Nephron progenitor cell (in vitro differentiated cells): ENCODE results near the gene PITPNM2.
A peak's percentile ranks its signal among the peaks of the same experiment; 100 is the strongest.

ENCODE experiments used
- DNase-seq: peaks from one replicate; pipeline ENCODE4 v3.0.0; 2021
- H3K27ac Mint-ChIP-seq: 2 replicates; pipeline ENCODE4 v1.8.0; 2021; ENCODE audit warnings: mild to moderate bottlenecking, moderate library complexity, mixed read lengths
- H3K27me3 Mint-ChIP-seq: 2 replicates; pipeline ENCODE4 v1.8.0; 2021; ENCODE audit warnings: mild to moderate bottlenecking, low read depth, mixed read lengths; ENCODE audit not compliant: poor library complexity
- H3K36me3 Mint-ChIP-seq: 2 replicates; pipeline ENCODE4 v1.8.0; 2021; ENCODE audit warnings: low read depth, mixed read lengths
- H3K4me1 Mint-ChIP-seq: 2 replicates; pipeline ENCODE4 v1.8.0; 2021; ENCODE audit warnings: mixed read lengths
- H3K4me3 Mint-ChIP-seq: 2 replicates; pipeline ENCODE4 v1.8.0; 2021; ENCODE audit warnings: mild to moderate bottlenecking, moderate library complexity, mixed read lengths
- H3K9me3 Mint-ChIP-seq: 2 replicates; pipeline ENCODE4 v1.8.0; 2021; ENCODE audit warnings: mild to moderate bottlenecking, moderate library complexity, mixed read lengths
- TF ChIP-seq, protein P1 (sequence below): fragments of 200-600 bp; sonication (generic); IDR thresholded peaks from 2 replicates; pipeline ENCODE4 v1.5.0; 2021; ENCODE audit warnings: antibody characterized with exemption

The PITPNM2 gene

DNA sequence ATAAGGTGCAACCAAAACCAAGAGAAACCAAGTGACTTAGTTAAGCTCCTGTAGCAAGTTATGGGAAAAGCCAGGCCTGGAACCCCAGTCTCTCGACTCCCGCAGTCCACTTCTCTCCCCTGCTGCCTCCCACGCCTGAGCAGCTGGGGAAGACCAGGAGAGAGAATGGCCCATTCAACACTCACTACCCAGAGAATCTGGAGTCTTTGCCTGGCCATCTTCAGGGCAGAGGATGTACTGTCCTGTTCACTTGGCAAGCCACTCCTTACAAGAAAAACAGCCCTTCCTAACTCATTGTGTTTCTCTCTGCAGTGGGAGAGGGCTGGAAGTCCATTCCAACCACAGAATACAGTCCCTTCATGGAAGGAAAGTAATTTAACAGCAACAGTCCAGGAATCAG lies 1.8 kb downstream of the PITPNM2 start:
- Mint-ChIP-seq H3K4me1 (peaks cover 33% of the 10 kb centered on the region), H3K9me3 (no peaks in the 10 kb centered on the region), H3K36me3 (peaks cover 4% of the 10 kb centered on the region), H3K27ac (no peak overlapping the region), H3K4me3 (peak overlapping the region; percentile 76), H3K27me3 (peaks cover 27% of the 10 kb centered on the region)
- TF ChIP-seq, protein P1, sequence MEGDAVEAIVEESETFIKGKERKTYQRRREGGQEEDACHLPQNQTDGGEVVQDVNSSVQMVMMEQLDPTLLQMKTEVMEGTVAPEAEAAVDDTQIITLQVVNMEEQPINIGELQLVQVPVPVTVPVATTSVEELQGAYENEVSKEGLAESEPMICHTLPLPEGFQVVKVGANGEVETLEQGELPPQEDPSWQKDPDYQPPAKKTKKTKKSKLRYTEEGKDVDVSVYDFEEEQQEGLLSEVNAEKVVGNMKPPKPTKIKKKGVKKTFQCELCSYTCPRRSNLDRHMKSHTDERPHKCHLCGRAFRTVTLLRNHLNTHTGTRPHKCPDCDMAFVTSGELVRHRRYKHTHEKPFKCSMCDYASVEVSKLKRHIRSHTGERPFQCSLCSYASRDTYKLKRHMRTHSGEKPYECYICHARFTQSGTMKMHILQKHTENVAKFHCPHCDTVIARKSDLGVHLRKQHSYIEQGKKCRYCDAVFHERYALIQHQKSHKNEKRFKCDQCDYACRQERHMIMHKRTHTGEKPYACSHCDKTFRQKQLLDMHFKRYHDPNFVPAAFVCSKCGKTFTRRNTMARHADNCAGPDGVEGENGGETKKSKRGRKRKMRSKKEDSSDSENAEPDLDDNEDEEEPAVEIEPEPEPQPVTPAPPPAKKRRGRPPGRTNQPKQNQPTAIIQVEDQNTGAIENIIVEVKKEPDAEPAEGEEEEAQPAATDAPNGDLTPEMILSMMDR: no peak
- no peak for DNase-seq

GRCh38 chr12:123148655-123149054 lies 2.2 kb downstream of the PITPNM2 start:
- TF ChIP-seq, protein P1: no peak
- Mint-ChIP-seq H3K36me3 (no peaks in the 10 kb centered on the region), H3K4me3 (peak overlapping the region; percentile 76), H3K27ac (no peak overlapping the region), H3K9me3 (no peaks in the 10 kb centered on the region), H3K4me1 (peaks cover 33% of the 10 kb centered on the region), H3K27me3 (peaks cover 27% of the 10 kb centered on the region)
- no peak for DNase-seq

DNA sequence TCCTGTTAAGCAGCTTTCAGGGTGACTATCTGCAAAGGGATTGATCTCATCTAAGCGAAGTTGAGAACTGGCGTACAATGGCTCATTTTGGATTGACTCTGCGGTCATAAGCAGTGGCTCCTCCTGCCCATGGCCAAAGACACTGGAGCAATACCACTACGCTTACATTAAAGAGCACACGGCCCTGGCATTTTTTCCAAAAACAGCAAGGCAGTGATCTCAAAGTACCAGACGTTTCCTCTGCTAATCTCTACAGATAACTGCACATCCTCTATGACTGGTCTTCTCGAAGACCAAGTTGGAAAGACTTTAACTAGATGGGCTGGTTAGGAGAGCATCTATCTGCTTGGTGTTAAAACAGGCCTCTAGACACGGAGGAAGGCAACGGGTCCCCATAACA lies 2.7 kb downstream of the PITPNM2 start:
- H3K36me3 Mint-ChIP-seq: no peaks in the 10 kb centered on the region
- DNase-seq: no peak
- no peaks in the 10 kb centered on the region for H3K9me3 Mint-ChIP-seq
- TF ChIP-seq, protein P1: no peak
- peak overlapping the region; percentile 76 for H3K4me3 Mint-ChIP-seq
- peaks cover 33% of the 10 kb centered on the region for H3K4me1 Mint-ChIP-seq
- H3K27me3 Mint-ChIP-seq: peaks cover 27% of the 10 kb centered on the region
- H3K27ac Mint-ChIP-seq: no peak overlapping the region

DNA sequence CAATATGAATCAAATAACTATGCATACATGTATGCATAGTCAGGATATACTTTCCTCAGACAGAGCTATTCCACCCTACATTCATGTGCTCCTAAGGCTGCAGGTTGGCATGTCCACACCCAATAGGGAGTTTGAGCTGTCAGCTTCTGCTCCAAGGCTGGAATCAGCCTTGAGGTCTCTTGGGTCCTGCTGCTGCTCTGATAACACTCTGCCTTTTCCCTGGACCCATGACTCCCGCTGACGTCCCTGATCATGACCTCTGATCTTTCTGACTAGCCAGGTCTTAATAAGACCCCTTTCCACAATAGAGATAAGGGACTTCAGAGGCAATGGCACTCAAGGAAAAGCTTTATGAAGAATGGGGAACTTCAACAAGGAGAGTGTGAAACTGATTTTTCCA lies 5.7 kb downstream of the PITPNM2 start:
- no peak overlapping the region for H3K4me3 Mint-ChIP-seq
- H3K9me3 Mint-ChIP-seq: no peaks in the 10 kb centered on the region
- H3K27ac Mint-ChIP-seq: no peak overlapping the region
- peaks cover 27% of the 10 kb centered on the region for H3K27me3 Mint-ChIP-seq
- H3K4me1 Mint-ChIP-seq: peaks cover 52% of the 10 kb centered on the region
- no peaks in the 10 kb centered on the region for H3K36me3 Mint-ChIP-seq
- no peak for DNase-seq
- TF ChIP-seq, protein P1: no peak

DNA sequence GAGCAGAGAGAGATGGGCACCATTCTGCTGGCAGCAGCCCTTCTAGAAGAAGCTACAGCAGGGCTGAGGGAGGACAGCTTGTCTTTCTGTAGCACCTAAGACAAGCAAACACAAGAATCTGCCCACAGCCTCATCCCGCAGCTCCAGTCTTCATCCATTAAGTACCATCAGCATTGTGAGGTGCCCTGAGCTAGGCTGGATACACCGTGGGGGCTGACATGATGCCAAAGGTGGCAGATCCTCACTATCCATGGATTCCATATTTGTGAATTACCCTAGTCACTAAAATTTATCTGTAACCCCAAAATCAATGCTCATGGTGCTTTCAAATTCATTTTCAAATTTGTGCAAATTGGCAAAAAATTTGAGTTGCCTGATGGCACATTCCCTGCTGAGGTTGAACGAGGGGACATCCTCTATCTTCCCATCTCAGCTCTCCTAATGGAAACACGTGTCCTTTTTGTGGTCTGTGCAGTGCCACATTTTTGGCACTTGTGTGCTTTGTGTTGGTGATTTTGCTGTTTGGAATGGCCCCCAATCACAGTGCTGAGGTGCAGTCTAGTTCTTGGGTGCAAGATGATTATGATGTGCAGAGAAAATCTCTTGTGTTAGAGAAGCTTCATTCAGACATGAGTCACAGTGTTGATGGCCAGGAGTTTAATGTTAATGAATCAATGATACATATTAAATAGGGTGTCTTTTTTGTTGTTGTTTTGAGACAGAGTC lies 7.0 kb downstream of the PITPNM2 start:
- DNase-seq: no peak
- TF ChIP-seq, protein P1: no peak
- H3K4me1 Mint-ChIP-seq: peaks cover 50% of the 10 kb centered on the region
- H3K4me3 Mint-ChIP-seq: no peak overlapping the region
- H3K9me3 Mint-ChIP-seq: no peaks in the 10 kb centered on the region
- H3K27ac Mint-ChIP-seq: no peak overlapping the region
- H3K27me3 Mint-ChIP-seq: peaks cover 16% of the 10 kb centered on the region
- H3K36me3 Mint-ChIP-seq: no peaks in the 10 kb centered on the region
